Dedifferentiated amniotic fluid mesenchymal stem cell (primary cell): ENCODE measurements around the gene PTPN7.
A peak's percentile ranks its signal among the peaks of the same experiment; 100 is the strongest.
"Not testable (repeated sequence)": the region's sequence is repeated elsewhere in the genome, so short reads cannot be mapped to it uniquely, and the experiment has no call there.

Experiments
- DNase-seq: peaks from one replicate; pipeline ENCODE4 v3.0.0-alpha.2; 2016; ENCODE audit errors: extremely low spot score

The PTPN7 gene

GRCh38 chr1:202160377-202160940 lies at the start of gene PTPN7:
Gene PTPN7 (minus strand): TSS chr1:202160602. CDS start chr1:202159402, 1,200 bp downstream.
- no peak for DNase-seq

GRCh38 chr1:202208351-202208857 lies 48.0 kb upstream of the PTPN7 start:
- no peak for DNase-seq

GRCh38 chr1:202207292-202207691 lies 46.9 kb upstream of the PTPN7 start:
- peak; percentile 55 for DNase-seq

GRCh38 chr1:202205523-202206190 lies 45.3 kb upstream of the PTPN7 start:
- DNase-seq, result no peak

GRCh38 chr1:202204065-202204464 lies 43.7 kb upstream of the PTPN7 start:
- no peak for DNase-seq

- DNase-seq, result no peak
These were observed 43.0 kb upstream of the PTPN7 start for GRCh38 chr1:202203238-202204039.

GRCh38 chr1:202202500-202203168 lies 42.2 kb upstream of the PTPN7 start:
- DNase-seq, result no peak

GRCh38 chr1:202201971-202202370 lies 41.6 kb upstream of the PTPN7 start:
- no peak for DNase-seq

GRCh38 chr1:202201266-202201665 lies 40.9 kb upstream of the PTPN7 start:
- DNase-seq, result no peak

GRCh38 chr1:202200669-202201068 lies 40.3 kb upstream of the PTPN7 start:
- DNase-seq, result no peak

- no peak for DNase-seq
These were observed 39.7 kb upstream of the PTPN7 start for GRCh38 chr1:202200112-202200548.

GRCh38 chr1:202199040-202199889 lies 38.9 kb upstream of the PTPN7 start:
- no peak for DNase-seq

GRCh38 chr1:202198366-202198724 lies 37.9 kb upstream of the PTPN7 start:
- no peak for DNase-seq

GRCh38 chr1:202197653-202198365 lies 37.4 kb upstream of the PTPN7 start:
- no peak for DNase-seq

- DNase-seq, result no peak
These were observed 33.9 kb upstream of the PTPN7 start for GRCh38 chr1:202194328-202194648.

GRCh38 chr1:202193614-202194327 lies 33.4 kb upstream of the PTPN7 start, which contains the start of gene LGR6:
Gene LGR6 (plus strand): TSS chr1:202193799. CDS start chr1:202193990, 191 bp downstream.
- no peak for DNase-seq

- DNase-seq, result no peak
These were observed 32.6 kb upstream of the PTPN7 start for GRCh38 chr1:202192770-202193613.

- not testable (repeated sequence) for DNase-seq
These were observed 31.0 kb upstream of the PTPN7 start for GRCh38 chr1:202191391-202191790.
